Measurements from ENCODE around the gene UQCRH.
"Not testable (repeated sequence)": the region's sequence is repeated elsewhere in the genome, so short reads cannot be mapped to it uniquely, and the experiment has no call there.

DNA sequence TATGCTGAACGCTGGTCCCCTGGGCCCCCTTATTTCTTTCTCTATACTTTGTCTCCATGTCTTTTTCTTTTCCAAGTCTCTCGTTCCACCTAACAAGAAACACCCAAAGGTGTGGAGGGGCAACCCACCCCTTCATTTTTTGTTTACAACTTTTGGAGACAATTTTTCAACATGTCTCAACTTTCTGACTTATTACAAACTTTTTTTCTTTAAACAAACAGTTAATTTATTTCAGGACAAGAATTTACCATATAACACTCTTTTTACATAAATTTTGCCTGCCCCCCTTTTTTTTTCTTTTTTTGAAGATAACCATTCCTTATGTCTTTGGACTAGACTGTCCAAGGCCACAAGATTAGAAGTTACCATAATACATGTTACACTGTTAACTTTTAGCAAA, 26.9 kb downstream of the UQCRH start:
- TF ChIP-seq CTCF (IDR thresholded peaks at IDR 0.05 in 8 of 11, conservative IDR thresholded peaks at IDR 0.05 in 3 of 11); POLR2A (IDR thresholded peaks at IDR 0.05): not testable (repeated sequence)
